GM21360 (cell line): ENCODE measurements around the gene COMT.
"Not testable (repeated sequence)": the region's sequence is repeated elsewhere in the genome, so short reads cannot be mapped to it uniquely, and the experiment has no call there.

ENCODE experiments used
- ATAC-seq: cut with Tn5 transposase; IDR thresholded peaks from one replicate; pipeline ENCODE4 v1.9.1; 2021; ENCODE audit warnings: mild to moderate bottlenecking, moderate library complexity; ENCODE audit not compliant: unreplicated experiment

The COMT gene

DNA sequence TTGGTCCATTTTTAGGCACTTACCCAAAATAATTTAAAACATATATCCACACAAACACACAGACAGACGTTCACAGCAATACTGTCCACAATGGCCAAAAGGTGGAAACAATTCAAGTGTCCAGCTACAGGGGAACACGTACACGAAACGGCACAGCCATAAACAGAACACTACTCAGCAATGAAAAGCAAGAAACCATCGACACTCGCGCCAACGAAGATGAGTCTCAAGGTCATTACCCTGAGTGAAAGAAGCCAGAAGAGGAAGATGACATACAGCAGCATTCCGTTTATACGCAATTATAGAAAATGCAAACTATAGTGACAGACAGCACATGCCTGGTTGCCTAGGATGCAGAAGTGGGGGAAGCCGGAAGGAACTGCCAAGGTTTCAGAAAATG, 13.4 kb upstream of the COMT start:
- no peak for ATAC-seq

DNA sequence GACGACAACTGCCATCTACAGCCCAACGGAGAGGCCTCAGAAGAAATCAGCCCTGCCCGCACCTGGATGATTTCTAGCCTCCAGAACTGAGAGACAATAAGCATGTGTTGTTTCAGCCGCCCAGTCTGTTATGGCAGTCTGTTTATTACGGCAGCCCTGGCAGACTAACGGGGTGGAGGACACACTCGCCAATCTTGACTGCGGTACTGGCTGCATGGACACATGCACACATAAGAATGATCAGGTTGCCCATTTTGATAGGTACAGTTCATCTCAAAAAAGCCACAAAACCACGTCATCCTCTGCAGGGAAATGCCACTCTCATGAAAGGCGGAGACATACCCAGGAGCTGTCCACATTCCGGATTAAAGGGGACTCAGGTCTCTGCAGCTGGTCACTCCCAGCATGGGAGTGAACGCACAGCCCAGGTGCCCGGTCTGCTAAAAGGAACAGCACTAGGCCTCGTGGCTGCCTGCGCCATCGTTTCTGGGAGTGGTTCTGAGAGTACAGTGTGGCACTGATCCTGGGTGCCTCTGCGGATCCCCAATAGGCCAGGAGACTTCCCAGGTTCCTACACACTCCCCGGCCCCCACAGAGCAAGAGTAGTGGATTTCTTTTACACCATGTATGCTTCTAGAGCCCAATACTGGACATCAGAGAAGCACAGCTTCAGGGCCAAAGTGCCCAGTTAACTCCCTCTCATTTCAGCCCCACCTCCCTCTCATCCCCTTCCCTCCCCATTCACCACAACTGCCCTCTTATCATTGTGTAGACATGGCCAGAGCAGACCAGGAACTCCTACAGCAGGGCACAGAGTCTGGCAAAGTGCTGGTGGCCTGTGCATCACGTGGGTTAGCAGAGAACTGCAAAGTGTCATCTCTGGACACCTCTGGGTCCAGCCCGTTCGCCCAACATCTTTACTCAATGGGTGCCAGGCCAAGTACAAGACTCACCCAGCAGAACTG, 11.7 kb upstream of the COMT start:
- no peak for ATAC-seq

DNA sequence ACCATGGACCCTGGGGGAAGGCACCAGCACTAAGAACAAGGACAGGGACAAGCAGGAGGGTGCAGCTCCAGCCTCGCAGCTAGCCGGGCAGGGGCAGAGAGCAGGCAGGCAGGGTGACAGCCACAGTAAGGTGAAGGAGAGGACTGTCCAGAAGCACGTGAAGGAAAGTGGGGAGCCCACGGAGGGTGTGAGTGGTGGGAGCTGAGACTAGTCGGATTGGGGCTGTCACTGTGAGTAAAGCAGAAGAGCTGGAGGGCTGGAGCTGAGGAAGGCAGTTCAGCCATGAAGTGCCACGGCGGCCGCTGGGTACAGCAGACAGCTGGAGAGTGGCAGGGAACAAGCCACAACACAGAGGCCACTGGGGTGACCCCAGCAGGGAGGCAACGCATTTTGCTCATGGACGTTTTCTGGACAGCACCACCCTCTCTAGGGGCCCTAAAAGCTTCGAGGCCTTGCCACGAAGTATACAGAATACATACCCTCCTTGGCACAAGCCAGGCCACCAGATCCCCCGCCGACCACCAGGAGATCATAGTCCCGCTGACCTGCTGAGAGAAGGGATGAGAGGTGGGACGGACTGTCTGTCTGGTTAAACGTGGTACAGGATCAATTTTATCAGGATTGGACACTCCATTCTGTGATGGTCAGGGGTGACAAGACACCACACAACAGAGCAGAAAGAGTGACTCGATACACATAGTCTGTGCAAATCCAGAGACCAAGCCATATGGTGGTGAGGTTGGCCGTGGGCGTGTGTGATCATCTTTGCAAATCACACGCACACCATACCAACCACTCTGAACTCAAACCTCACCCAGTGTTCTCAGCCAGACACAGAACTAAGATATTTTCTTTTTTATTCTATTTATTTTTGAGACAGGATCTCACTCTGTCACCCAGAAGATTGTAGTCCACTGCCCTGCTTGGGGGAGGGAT, 10.8 kb upstream of the COMT start:
- no peak for ATAC-seq

DNA sequence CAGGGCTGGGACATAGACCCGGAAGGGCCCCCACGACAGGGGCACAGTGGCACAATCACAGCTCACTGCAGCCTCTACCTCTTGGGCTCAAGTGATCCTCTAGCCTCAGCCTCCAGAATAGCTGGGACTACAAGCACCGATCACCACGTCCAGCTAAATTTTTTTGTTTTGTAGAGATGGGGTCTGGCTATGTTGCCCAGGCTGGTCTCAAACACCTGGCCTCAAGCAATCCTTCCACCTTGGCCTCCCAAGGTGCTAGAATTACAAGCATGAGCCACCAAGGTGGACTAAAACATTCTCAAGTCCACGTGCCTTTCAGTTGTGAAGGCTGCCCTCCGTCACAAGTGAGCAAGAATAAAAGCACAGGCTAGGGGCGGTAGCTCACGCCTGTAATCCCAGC, 10.1 kb upstream of the COMT start:
- ATAC-seq: no peak

DNA sequence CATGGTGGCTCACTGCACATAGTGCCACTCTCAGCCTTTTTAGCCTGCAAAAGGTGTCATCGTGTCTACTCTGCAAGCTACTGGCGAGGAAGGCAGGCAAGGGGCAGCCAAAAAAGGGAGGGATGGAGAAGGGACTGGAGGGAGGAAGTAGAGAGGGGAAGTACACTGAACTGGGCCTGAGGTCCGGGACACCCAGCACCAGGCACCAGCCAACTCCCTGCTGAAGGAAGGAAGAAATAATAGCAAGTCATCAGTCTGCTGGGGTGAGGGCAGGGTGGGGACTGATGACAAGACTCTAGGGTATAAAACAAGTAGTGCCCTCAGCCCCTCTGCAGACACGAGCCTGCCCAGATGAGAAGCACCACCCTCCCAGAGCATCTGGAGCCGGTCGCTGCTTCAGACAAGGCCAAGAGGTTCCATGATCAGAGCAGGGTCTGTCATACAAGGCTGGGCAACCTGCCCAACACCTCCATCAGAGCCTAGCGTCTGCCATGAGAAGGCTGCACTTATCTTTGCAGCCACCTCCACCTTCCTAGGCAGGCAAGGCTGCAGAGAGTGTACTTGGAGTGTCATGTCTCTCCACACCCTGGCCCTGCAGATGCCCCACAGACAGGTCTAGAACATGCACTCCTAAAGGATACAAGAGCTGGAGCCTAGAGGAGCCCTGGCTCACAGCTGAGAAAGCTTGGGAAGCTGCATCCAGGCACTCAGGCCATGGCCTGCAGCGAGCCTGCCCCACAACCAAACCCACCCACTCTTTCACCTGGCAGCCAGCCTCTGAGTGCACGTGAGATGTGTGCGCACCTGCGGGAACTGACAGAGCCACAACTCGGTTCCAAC, 9.0 kb upstream of the COMT start:
- no peak for ATAC-seq

DNA sequence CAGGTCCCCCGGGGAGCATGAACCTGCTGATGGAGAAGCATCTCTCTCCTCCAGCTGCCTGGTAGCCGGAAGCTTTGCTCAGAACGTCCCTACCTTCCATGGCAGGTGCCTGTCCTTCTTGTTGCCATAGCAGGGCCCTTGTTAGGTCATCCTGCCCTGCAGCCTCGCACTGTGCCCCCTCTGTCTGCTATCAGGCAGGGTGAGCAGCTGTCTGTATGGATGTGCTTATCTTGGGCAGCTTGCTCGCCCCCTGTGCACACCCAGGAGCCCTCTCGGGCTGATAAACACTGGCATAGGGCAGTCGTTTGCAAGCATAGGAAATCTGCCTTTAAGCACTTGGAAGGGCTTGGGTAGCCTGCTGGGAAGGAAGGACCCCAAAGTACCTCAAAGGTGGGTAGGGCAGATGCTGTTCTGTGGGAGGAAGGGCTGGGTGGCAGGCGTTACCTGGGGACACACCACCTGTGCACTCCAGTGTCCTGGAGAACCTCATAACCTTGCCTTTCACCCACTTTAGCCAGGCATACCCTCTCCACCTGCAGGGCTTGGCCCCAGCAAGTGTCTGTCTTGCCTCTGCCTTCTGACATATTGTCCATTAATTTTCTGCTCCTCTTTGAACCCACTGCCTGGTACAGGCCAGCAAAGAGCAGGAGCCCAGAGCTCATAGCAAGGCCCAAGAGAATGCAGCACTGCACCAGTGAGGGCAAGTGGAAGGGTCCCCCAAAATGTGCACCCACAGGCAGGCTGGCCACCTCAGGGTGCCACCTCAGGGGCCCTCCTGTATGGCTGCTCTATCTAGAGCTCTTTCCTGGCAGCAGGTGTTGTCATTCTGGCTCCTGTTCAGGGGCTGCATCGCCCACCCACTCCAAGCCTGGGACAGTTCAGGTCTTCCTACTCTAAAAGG, 8.0 kb upstream of the COMT start:
- ATAC-seq: no peak

DNA sequence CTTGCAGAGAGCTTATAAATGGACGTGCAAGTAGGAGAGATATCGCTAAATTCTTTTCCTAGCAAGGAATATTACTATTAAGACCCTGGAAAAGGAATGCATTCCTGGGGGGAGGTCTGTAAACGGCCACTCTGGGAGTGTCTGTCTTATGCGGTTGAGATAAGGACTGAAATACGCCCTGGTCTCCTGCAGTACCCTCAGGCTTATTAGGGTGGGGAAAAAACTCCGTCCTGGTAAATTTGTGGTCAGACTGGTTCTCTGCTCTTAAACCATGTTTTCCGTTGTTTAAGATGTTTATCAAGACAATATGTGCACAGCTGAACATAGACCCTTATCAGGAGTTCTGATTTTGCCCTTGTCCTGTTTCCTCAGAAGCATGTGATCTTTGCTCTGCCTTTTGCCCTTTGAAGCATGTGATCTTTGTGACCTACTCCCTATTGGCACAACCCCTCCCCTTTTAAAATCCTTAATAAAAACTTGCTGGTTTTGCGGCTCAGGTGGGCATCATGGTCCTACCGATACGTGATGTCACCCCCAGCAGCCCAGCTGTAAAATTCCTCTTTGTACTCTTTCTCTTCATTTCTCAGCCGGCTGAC, 6.4 kb upstream of the COMT start:
- not testable (repeated sequence) for ATAC-seq

DNA sequence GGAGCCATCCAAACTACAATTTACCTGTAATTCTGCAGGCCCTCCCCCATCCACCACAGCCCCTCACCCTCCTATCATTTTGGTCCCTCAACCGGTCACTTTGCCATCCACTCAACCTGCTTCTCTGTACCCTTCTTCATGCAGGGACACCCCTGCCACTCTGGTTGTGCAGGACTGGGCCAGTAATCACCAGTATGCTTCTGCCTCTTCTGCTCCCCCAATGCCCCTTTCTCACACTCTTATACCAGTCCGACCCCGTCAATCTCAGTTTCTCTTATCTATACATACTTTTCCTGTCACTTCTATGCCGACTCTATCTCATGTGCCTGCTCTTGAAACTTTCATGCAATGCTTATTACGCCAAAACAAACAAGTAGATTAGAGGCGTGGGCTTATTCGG, 5.1 kb upstream of the COMT start:
- ATAC-seq: no peak

DNA sequence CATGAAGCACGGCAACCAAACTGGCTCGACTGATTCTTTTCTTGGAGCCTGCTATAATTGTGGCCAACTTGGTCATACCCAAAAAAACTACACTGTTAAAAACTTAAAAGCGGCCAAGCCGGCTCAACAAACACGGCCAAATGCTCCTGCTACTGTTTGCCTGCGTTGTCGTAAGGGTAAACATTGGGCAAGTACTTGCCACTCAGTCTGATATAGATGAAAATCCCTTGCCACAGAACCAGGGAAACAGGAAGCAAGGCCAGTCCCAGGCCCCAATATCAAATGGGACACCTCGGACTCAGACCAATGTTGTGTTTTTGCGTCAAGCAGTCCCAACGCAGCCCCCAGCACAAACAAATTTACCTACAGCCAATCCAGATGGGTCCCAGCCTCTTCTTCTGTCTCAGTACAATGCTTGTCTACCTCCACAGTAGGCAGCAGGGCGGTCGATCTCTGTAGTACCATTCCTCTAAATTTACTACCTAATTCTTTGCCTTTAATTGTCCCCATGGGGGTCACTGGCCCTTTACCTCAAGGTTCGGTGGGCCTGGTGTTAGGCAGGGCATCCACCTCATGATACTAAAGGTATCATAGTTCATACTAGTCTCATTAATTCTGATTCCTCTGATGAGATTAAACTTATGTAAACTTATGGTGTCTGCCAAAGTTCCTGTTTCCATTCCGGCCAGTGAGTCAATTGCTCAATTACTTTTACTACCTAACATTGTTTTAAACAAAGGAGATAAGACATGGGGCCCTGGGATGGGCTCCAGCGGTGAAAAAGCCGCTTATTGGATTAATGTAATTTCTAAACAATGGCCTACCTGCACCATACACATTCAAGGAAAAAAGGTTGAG, 3.7 kb upstream of the COMT start:
- ATAC-seq: no peak

DNA sequence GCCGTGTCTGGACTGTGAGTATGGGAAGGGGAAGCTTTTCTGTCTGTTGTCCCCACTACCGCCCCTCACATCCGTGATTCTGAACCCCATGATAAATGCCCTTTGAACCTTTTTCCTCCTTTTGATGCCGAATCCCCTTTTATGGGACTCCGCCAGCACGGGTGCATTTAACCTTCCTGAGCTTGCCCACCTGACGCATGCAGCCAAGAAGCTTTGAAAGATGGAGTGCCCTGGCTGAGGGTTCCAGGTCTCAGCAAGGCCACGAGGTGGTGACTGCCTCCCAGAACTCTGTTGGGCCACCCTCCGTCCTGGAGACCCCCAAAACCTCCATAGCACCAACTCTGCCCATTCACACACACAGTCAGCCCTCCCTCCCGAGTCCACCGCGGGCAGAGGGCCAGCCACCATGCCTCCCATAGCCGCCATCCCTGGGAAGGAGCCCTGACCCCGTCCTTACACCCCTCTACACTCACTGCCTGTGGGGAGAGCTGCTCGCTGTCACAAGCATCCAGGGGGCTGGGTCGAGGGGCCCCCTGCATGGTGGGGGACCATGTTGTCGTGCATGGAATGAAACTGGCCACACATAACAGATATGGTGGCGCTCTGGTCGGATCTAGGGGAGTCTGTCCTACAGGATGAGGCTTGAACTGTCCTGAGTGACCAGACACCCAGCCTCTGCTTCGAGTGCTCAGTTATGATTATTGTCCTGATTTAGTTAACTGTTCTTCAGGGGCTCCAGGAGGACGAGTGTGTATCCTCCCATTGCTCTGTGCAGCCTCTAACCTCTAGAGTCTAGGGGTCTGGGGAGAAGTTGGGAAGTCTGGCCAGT, 822 bp upstream of the COMT start:
- no peak for ATAC-seq

DNA sequence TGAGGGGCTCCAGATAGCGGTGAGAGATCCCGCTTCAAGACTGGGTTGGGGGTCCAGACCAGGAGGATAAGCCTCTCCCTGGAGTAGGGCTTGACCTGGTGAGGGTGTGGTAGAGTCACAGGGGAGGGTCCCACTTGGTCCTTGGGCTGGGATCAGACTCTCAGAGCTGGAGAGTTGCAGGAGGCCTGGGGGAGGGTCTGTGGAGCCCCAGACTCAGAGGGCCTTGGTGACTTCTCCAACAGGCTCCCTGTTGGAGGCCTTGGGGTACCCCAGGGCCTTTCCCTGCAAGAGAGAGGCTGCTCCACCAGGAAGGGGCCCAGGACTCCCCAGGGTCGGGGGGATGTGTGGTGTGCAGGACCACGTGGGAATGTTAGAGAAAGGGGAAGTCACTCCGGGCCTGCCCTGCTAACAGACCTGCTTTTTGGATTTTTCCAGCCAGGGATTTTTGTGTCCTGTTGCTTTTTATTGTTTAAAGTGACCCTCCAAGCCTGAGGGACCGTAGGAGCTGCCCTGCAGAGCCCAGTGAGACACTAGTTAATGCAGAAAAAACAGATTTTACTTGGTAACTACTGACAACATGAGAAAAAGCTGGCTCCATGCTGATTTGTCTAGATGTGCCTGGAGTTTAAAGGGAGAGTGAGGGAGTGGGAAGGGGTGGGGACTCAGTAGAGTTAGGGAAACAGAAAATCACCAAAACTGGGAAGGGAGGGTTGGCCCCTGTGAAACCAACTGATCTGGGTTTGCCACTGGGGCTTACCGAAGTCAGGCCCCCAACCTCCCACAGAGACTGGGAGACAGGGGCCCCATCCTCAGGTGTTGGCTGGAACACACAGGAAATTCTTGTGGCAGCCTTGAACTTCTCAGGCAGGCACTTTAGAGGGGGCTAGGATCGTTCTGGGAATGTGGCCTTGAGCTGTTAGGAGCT, 847 bp downstream of the COMT start:
- ATAC-seq: no peak

DNA sequence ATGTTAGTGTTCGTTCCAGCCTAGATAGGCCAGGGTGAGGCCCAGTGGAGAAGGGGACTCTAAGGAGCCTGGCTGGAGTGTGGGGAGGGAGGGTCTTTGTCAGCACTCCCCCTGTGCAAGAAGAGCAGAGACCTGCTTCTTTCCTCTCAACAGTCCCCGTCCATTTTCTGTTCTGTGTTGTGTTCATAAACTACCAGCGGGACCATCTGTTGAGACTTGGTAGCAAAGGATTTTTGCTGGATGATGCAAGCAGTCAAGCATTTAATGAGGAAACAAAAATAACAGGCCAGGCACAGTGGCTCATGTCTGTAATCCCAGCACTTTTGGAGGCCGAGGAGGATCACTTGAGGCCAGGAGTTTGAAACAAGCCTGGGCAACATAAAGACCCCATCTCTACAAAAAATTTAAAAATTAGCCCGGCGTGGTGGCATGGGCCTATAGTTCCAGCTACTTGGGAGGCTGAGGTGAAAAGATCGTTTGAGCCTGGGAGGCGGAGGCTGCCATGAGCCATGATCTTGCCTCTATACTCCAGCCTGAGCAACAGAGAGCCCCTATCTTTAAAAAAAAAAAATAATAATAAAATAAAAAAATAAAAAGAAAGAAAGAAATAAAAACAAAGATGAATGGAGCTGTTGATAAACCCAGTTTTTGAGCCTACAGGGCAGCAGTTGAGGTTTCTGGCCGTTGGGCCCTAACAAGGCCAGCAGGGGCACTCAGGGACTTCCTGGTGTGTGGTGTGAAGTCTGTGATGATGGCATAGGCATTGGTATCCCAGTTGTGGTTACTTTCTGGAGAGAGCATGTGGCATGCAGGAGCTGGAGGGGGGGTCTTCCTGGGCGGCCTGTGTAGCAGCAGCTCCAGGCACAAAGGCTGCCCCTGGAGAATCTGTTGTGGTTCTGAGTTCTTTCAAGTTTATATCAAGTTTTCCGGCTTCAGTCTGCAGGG, 1.8 kb downstream of the COMT start:
- ATAC-seq: no peak

DNA sequence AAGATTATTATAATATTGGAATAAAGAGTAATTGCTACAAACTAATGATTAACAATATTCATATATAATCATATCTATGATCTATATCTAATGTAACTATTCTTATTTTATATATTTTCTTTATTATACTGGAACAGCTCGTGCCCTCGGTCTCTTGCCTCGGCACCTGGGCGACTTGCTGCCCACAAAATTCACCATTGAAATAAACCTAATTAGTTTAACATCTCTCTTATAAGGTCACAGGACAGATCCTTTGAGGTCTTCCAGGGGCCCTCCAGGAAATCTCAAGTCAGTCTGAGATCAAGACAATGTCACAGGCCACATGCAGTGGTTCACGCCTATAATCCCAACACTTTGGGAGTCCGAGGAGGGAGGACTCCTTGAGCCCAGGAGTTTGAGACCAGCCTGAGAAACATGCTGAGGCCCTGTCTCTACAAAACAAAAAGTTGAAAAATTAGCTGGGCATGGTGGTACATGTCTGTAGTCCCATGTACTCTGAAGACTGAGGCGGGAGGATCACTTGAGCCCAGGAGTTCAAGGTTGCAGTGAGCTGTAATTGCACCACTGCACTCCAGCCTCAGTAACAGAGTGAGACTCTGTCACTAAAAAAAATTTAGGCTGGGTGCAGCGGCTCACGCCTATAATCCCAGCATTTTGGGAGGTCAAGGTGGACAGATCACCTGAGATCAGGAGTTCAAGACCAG, 6.6 kb downstream of the COMT start:
- ATAC-seq: no peak

DNA sequence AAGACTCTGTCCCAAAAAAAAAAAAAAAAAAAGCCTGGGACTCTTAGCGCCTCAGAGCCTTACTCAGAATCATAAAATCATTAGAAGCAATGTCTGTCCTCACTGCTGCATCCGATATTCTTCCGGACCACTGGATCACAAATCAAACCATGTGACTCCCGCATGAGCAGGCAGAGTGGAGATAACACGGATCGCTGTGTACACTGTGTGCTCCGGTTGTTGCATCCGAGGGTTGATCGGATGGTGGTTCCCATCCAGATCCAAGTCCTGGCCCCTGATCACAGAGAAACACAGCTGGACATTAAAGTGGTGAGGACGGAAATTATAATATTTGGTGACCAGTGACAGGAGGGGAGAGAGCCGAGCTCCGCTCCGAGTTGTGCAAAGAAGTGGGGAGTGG, 9.8 kb downstream of the COMT start:
- no peak for ATAC-seq
